PFSK-1 (cell line): Measurements from ENCODE around the gene GBF1.

ENCODE experiments used
- FOXP2 ChIP-seq: optimal IDR thresholded peaks from 2 replicates; pipeline ENCODE3; 2011; ENCODE audit warnings: borderline replicate concordance, control low read depth, inconsistent platforms; ENCODE audit not compliant: insufficient read depth; ENCODE audit errors: extremely low read length, extremely low read depth
- POLR2AphosphoS5 ChIP-seq: IDR thresholded peaks from 2 replicates; pipeline ENCODE4 v1.6.1; 2012; ENCODE audit warnings: low read depth, mild to moderate bottlenecking, control low read depth, low read length, moderate library complexity
- SIN3A ChIP-seq: IDR thresholded peaks from 2 replicates; pipeline ENCODE4 v1.6.1; 2012; ENCODE audit warnings: mild to moderate bottlenecking, low read length, moderate library complexity, borderline replicate concordance; ENCODE audit not compliant: insufficient read depth
- TAF1 ChIP-seq: IDR thresholded peaks from 2 replicates; pipeline ENCODE4 v1.6.1; 2012; ENCODE audit warnings: low read length, control low read depth, borderline replicate concordance; ENCODE audit not compliant: insufficient read depth
- TF ChIP-seq, protein P1 (sequence below), 2 experiments: IDR thresholded peaks; 2 replicates each; pipeline versions ENCODE4 v1.6.1 to v1.8.0; 2011 to 2012; ENCODE audit warnings: low read depth in 2 of 2, low read length in 2 of 2, control low read depth in 1 of 2, inconsistent platforms in 1 of 2, mild to moderate bottlenecking in 1 of 2, moderate library complexity in 1 of 2; ENCODE audit not compliant: insufficient read depth in 1 of 2

Gene GBF1

DNA sequence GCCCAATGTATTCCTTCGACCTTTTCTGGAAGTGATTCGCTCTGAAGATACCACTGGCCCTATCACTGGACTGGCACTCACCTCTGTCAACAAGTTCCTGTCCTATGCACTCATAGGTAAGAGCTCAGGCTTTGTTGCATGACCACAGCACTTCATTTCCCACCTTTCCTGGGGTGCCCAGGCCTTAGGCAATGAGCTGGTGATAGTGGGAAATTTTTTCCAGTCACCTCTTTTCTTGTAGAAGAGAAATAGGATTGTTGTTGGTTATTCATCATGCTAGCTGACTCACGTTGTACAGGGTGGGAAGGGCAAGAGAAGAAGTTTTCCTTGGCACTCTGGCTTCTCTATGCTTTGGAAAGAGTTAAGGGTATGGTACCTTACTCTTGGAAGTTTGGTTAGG lies 98.7 kb downstream of the GBF1 start:
- no peak for TF ChIP-seq TAF1
- no peak for TF ChIP-seq FOXP2
- TF ChIP-seq POLR2AphosphoS5, result no peak
- TF ChIP-seq, protein P1, sequence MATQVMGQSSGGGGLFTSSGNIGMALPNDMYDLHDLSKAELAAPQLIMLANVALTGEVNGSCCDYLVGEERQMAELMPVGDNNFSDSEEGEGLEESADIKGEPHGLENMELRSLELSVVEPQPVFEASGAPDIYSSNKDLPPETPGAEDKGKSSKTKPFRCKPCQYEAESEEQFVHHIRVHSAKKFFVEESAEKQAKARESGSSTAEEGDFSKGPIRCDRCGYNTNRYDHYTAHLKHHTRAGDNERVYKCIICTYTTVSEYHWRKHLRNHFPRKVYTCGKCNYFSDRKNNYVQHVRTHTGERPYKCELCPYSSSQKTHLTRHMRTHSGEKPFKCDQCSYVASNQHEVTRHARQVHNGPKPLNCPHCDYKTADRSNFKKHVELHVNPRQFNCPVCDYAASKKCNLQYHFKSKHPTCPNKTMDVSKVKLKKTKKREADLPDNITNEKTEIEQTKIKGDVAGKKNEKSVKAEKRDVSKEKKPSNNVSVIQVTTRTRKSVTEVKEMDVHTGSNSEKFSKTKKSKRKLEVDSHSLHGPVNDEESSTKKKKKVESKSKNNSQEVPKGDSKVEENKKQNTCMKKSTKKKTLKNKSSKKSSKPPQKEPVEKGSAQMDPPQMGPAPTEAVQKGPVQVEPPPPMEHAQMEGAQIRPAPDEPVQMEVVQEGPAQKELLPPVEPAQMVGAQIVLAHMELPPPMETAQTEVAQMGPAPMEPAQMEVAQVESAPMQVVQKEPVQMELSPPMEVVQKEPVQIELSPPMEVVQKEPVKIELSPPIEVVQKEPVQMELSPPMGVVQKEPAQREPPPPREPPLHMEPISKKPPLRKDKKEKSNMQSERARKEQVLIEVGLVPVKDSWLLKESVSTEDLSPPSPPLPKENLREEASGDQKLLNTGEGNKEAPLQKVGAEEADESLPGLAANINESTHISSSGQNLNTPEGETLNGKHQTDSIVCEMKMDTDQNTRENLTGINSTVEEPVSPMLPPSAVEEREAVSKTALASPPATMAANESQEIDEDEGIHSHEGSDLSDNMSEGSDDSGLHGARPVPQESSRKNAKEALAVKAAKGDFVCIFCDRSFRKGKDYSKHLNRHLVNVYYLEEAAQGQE (IDR thresholded peaks at IDR 0.05; ENCODE audit: insufficient read depth in 1 of 2, low read depth in 2 of 2, low read length in 2 of 2), result no peak
- no peak for TF ChIP-seq SIN3A

DNA sequence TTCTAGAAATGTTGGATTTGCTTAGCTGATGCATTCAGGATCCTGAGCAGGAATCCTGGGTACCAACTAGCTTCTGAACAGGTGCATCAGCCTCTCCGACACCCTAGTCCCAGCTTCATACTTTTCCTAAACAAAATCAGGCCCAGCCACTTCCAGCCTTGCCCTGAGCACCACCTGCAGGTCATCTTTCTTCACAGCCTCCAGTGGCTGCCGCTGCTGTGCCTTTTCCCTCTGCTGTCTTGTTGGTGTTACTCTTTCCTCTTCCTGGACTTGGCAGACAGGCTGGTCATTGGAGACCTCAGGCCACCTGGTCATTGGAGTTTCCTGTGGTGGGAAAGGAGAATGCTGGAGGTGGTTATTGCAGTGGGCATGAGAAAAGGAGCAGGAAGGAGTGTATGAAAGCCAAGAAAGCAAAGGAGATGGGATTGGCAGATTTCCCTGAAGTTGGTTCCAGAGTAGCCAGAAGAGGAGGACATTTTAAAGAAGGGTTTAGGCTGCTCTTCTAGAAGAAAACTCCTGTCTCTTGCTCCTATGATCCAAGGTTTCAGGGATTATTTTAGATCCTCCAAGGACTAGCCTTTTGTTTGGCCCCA lies 102.0 kb downstream of the GBF1 start:
- TF ChIP-seq TAF1, result no peak
- TF ChIP-seq FOXP2, result peak; percentile 36
- TF ChIP-seq POLR2AphosphoS5, result no peak
- TF ChIP-seq, protein P1 (IDR thresholded peaks at IDR 0.05; ENCODE audit: insufficient read depth in 1 of 2, low read depth in 2 of 2, low read length in 2 of 2), result no peak

DNA sequence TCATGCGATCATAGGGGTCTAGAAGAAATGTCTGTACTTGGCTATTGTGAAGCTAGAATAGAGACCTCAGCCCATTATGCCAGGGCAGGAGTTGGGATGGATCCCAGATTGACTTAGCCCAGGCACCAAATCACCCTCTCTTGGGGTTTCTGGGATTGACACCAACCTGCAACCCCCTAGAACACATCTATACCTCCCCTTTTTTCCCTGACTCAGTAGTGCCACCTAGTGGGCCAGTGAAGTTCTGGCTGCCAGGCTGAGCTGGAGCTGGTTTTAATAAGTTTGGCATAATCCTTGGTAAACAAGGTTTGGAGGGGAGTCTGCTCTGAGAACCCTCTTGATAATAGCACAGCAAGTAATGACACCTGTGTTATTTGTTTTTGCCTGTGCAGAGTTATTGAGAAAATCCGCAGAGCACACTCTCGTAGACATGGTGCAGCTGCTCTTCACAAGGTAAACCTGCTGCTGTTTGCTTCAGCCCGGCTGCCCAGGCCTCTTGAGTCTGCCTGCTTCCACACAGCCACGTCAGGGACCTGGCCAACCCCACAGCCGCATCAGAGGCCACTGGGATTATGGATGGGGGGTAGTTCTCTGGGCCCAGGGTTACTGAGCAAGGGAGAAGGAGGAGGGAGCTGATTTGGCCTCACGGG lies 106.9 kb downstream of the GBF1 start:
- TF ChIP-seq POLR2AphosphoS5, result no peak
- TF ChIP-seq, protein P1 (IDR thresholded peaks at IDR 0.05; ENCODE audit: insufficient read depth in 1 of 2, low read depth in 2 of 2, low read length in 2 of 2), result no peak
- TF ChIP-seq SIN3A, result no peak
- no peak for TF ChIP-seq FOXP2
- TF ChIP-seq TAF1, result no peak

DNA sequence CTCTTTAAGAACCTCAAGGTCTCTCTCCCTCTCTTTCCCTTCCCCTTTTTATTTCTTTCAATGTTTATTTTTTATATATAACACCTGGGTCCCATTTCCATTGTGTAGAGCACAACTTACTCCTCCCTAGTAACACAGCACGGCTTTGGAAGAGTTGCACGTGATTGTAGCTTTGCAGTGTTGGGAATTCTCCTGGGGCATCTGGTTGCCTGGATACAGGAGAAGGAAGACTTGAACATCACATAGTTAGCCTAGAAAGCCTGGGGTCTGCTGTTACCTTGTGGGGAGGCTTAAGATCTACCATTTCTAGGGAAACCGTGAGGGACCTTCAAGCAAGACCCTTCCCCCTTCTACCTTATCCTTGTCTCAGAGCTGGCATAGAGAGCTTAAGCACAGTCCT lies 109.1 kb downstream of the GBF1 start:
- no peak for TF ChIP-seq POLR2AphosphoS5
- no peak for TF ChIP-seq SIN3A
- TF ChIP-seq TAF1, result no peak
- TF ChIP-seq, protein P1 (IDR thresholded peaks at IDR 0.05; ENCODE audit: insufficient read depth in 1 of 2, low read depth in 2 of 2, low read length in 2 of 2), result no peak
- TF ChIP-seq FOXP2, result no peak
